NT2/D1 (cell line): ENCODE results near the gene NIPBL.

Source experiments
- YY1 ChIP-seq: IDR thresholded peaks from 2 replicates; pipeline ENCODE4 v1.6.1; 2011; ENCODE audit not compliant: insufficient read length, insufficient read depth
- ZNF274 ChIP-seq: IDR thresholded peaks from 2 replicates; pipeline ENCODE4 v1.6.1; 2011; ENCODE audit warnings: mild to moderate bottlenecking, low read depth, low read length

- TF ChIP-seq YY1 (no peak), ZNF274 (no peak)
Observed at GRCh38 chr5:37109338-37109737, 232.8 kb downstream of the NIPBL start.
